GM12864 (cell line): ENCODE results near the gene TMEM62.

Experiments
- DNase-seq: peaks from one replicate; pipeline ENCODE4 v3.0.0-alpha.2; 2011; ENCODE audit warnings: low read depth
- H3K4me3 ChIP-seq: 2 replicates; pipeline ENCODE4 v1.5.1; 2011; ENCODE audit warnings: mild to moderate bottlenecking, low read depth, low read length, control low read depth
- CTCF ChIP-seq: IDR thresholded peaks from 2 replicates; pipeline ENCODE4 v1.5.1; 2011; ENCODE audit warnings: low read depth, mild to moderate bottlenecking, moderate library complexity, low read length, control low read depth, inconsistent platforms; ENCODE audit errors: missing control alignments

TMEM62 gene

GRCh38 chr15:43095708-43096347, 37.6 kb upstream of the TMEM62 start:
- H3K4me3 ChIP-seq = no peak overlapping the region
- no peak for TF ChIP-seq CTCF
- DNase-seq = no peak

GRCh38 chr15:43096411-43096810, 37.0 kb upstream of the TMEM62 start:
- H3K4me3 ChIP-seq = no peak overlapping the region
- DNase-seq = no peak
- TF ChIP-seq CTCF = no peak

GRCh38 chr15:43099105-43099845, 34.1 kb upstream of the TMEM62 start:
- no peak overlapping the region for H3K4me3 ChIP-seq
- TF ChIP-seq CTCF = no peak
- no peak for DNase-seq

GRCh38 chr15:43100971-43101370, 32.4 kb upstream of the TMEM62 start:
- TF ChIP-seq CTCF = no peak
- no peak overlapping the region for H3K4me3 ChIP-seq
- no peak for DNase-seq

- H3K4me3 ChIP-seq = no peak overlapping the region
- no peak for DNase-seq
- TF ChIP-seq CTCF = no peak
Observed at GRCh38 chr15:43102187-43102586, 31.2 kb upstream of the TMEM62 start.

- no peak for TF ChIP-seq CTCF
- no peak overlapping the region for H3K4me3 ChIP-seq
- DNase-seq = no peak
Observed at GRCh38 chr15:43103907-43104306, 29.5 kb upstream of the TMEM62 start.
